Neural cell (in vitro differentiated cells): ENCODE data around the gene PLA2G4C. TPM values are rescaled to one million over a fixed set of nuclear protein-coding genes. Genes with fewer than 3 reads are reported as not detected.

Source experiments
- H2AFZ ChIP-seq: fragments of 200-600, 300-800 bp; sonication (generic), shearing (Covaris generic); 2 replicates; pipeline ENCODE4 v1.6.0; 2014; ENCODE audit warnings: low read depth, mild to moderate bottlenecking, antibody characterized with exemption, low read length, moderate library complexity
- H3F3A ChIP-seq: fragments of 200-600 bp; shearing (Covaris generic); 2 replicates; pipeline ENCODE4 v1.6.1; 2016; ENCODE audit warnings: mild to moderate bottlenecking, moderate library complexity, mixed read lengths, antibody characterized with exemption, low read length; ENCODE audit not compliant: insufficient read depth, poor library complexity, severe bottlenecking
- H3K27ac ChIP-seq: fragments of 200-600, 300-800 bp; sonication (generic), shearing (Covaris generic); 2 replicates; pipeline ENCODE4 v1.5.1; 2014; ENCODE audit warnings: mild to moderate bottlenecking, low read length, moderate library complexity
- H3K27me3 ChIP-seq: fragments of 300-800, 200-600 bp; sonication (generic), shearing (Covaris generic); 2 replicates; pipeline ENCODE4 v1.6.0; 2014; ENCODE audit warnings: mild to moderate bottlenecking, low read depth, low read length, moderate library complexity; ENCODE audit not compliant: insufficient read depth
- H3K36me3 ChIP-seq: fragments of 300-800, 200-600 bp; sonication (generic), shearing (Covaris generic); 2 replicates; pipeline ENCODE4 v1.5.1; 2014; ENCODE audit warnings: mild to moderate bottlenecking, antibody characterized with exemption, low read length, moderate library complexity; ENCODE audit not compliant: insufficient read depth
- H3K4me2 ChIP-seq: fragments of 300-800, 200-600 bp; sonication (generic), shearing (Covaris generic); 2 replicates; pipeline ENCODE4 v1.6.0; 2014; ENCODE audit warnings: mild to moderate bottlenecking, low read length
- H3K4me3 ChIP-seq: fragments of 300-800, 200-600 bp; sonication (generic), shearing (Covaris generic); 2 replicates; pipeline ENCODE4 v1.5.1; 2014; ENCODE audit warnings: mild to moderate bottlenecking, low read length, moderate library complexity
- H3K79me2 ChIP-seq: fragments of 200-600 bp; shearing (Covaris generic); replicated peaks from 2 replicates; pipeline ENCODE4 v1.6.0; 2014; ENCODE audit warnings: mild to moderate bottlenecking, low read length, moderate library complexity; ENCODE audit not compliant: insufficient read depth
- H3K9ac ChIP-seq: fragments of 300-800, 200-600 bp; sonication (generic), shearing (Covaris generic); 2 replicates; pipeline ENCODE4 v1.6.1; 2016; ENCODE audit warnings: mild to moderate bottlenecking, low read length, mixed read lengths
- H3K9me2 ChIP-seq: fragments of 200-600 bp; shearing (Covaris generic); 2 replicates; pipeline ENCODE4 v1.6.1; 2016; ENCODE audit warnings: mild to moderate bottlenecking, low read length, mixed read lengths; ENCODE audit not compliant: insufficient read depth
- H3K9me3 ChIP-seq: fragments of 200-600, 300-800 bp; sonication (generic), shearing (Covaris generic); 2 replicates; pipeline ENCODE4 v1.6.1; 2016; ENCODE audit warnings: mild to moderate bottlenecking, mixed run types, low read length, moderate library complexity, mixed read lengths
- H4K20me1 ChIP-seq: fragments of 200-600 bp; shearing (Covaris generic); 2 replicates; pipeline ENCODE4 v1.6.1; 2016; ENCODE audit warnings: mild to moderate bottlenecking, mixed run types; ENCODE audit not compliant: insufficient read depth
- EP300 ChIP-seq: fragments of 450-650 bp; conservative IDR thresholded peaks from 2 replicates; pipeline ENCODE4 v1.6.1; 2014; ENCODE audit warnings: antibody characterized with exemption, mild to moderate bottlenecking, moderate library complexity; ENCODE audit not compliant: poor library complexity, severe bottlenecking
- EZH2 ChIP-seq: fragments of 200-600, 300-800 bp; shearing (Covaris generic), sonication (generic); IDR thresholded peaks from 2 replicates; pipeline ENCODE4 v1.6.1; 2014; ENCODE audit warnings: antibody characterized with exemption, low read length, borderline replicate concordance, mild to moderate bottlenecking; ENCODE audit not compliant: insufficient read depth, poor library complexity, severe bottlenecking
- MXI1 ChIP-seq: fragments of 450-650 bp; conservative IDR thresholded peaks from 2 replicates; pipeline ENCODE4 v1.6.1; 2014; ENCODE audit warnings: antibody characterized with exemption, mild to moderate bottlenecking; ENCODE audit not compliant: poor library complexity, severe bottlenecking
- POLR2AphosphoS5 ChIP-seq: IDR thresholded peaks from 2 replicates; pipeline ENCODE4 v1.6.1; 2012
- RAD21 ChIP-seq: fragments of 450-650 bp; conservative IDR thresholded peaks from 2 replicates; pipeline ENCODE4 v1.6.1; 2014; ENCODE audit warnings: antibody characterized with exemption, mild to moderate bottlenecking, moderate library complexity
- SMC3 ChIP-seq: fragments of 450-650 bp; conservative IDR thresholded peaks from 2 replicates; pipeline ENCODE4 v1.6.1; 2014; ENCODE audit warnings: antibody characterized with exemption, mild to moderate bottlenecking, moderate library complexity; ENCODE audit not compliant: poor library complexity
- TAF1 ChIP-seq: IDR thresholded peaks from 2 replicates; pipeline ENCODE4 v1.6.1; 2012; ENCODE audit warnings: low read depth
- polyA plus RNA-seq: library from polyadenylated mRNA; depleted of rRNA; stranded (reverse); fragments of >200 nt; gene quantifications from 2 replicates; pipeline ENCODE4 v1.2.3, GENCODE V29; 2014
- TF ChIP-seq, protein P1 (sequence below): IDR thresholded peaks from 2 replicates; pipeline ENCODE4 v1.6.1; 2012; ENCODE audit warnings: borderline replicate concordance
- TF ChIP-seq, protein P2 (sequence below): fragments of 450-650 bp; IDR thresholded peaks from 2 replicates; pipeline ENCODE4 v1.5.1; 2014; ENCODE audit warnings: antibody characterized with exemption, mild to moderate bottlenecking, moderate library complexity; ENCODE audit not compliant: poor library complexity, severe bottlenecking

PLA2G4C gene
- polyA plus RNA-seq, 1 donor from 2014 or later = 8.6 TPM

DNA sequence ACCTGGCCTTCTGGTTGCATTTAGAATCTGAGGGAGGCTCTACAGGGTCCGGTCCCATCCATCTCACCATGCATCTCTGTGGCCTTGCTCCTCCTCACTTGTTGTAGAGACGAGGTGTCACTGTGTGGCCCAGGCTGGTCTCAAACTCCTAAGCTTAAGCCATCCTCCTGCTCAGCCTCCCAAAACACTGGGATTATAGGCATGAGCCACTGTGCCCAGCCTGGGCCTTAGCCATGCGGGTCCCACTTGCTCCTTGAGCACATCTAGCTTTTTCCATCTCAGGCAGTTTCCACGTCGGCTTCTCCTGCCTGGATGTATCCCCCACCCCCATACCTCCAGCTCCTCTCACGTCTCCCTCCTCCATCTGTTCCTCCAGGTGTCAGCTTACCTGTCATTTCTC is 106.4 kb downstream of the PLA2G4C start:
- Histone ChIP-seq H4K20me1 (no peaks in the 10 kb centered on the region), H3K79me2 (no peaks in the 10 kb centered on the region), H3K4me3 (no peak overlapping the region), H3K27ac (no peak overlapping the region), H3K9me3 (no peaks in the 10 kb centered on the region), H3F3A (no peaks in the 10 kb centered on the region), H3K9ac (no peak overlapping the region), H3K27me3 (no peaks in the 10 kb centered on the region), H3K9me2 (no peaks in the 10 kb centered on the region), H3K4me2 (no peak overlapping the region), H3K36me3 (no peaks in the 10 kb centered on the region), H2AFZ (no peak overlapping the region)
- TF ChIP-seq POLR2AphosphoS5 (no peak), EP300 (no peak), TAF1 (no peak), RAD21 (no peak), MXI1 (no peak), EZH2 (no peak), SMC3 (no peak)
- TF ChIP-seq, protein P1, sequence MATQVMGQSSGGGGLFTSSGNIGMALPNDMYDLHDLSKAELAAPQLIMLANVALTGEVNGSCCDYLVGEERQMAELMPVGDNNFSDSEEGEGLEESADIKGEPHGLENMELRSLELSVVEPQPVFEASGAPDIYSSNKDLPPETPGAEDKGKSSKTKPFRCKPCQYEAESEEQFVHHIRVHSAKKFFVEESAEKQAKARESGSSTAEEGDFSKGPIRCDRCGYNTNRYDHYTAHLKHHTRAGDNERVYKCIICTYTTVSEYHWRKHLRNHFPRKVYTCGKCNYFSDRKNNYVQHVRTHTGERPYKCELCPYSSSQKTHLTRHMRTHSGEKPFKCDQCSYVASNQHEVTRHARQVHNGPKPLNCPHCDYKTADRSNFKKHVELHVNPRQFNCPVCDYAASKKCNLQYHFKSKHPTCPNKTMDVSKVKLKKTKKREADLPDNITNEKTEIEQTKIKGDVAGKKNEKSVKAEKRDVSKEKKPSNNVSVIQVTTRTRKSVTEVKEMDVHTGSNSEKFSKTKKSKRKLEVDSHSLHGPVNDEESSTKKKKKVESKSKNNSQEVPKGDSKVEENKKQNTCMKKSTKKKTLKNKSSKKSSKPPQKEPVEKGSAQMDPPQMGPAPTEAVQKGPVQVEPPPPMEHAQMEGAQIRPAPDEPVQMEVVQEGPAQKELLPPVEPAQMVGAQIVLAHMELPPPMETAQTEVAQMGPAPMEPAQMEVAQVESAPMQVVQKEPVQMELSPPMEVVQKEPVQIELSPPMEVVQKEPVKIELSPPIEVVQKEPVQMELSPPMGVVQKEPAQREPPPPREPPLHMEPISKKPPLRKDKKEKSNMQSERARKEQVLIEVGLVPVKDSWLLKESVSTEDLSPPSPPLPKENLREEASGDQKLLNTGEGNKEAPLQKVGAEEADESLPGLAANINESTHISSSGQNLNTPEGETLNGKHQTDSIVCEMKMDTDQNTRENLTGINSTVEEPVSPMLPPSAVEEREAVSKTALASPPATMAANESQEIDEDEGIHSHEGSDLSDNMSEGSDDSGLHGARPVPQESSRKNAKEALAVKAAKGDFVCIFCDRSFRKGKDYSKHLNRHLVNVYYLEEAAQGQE = no peak
- TF ChIP-seq, protein P2, sequence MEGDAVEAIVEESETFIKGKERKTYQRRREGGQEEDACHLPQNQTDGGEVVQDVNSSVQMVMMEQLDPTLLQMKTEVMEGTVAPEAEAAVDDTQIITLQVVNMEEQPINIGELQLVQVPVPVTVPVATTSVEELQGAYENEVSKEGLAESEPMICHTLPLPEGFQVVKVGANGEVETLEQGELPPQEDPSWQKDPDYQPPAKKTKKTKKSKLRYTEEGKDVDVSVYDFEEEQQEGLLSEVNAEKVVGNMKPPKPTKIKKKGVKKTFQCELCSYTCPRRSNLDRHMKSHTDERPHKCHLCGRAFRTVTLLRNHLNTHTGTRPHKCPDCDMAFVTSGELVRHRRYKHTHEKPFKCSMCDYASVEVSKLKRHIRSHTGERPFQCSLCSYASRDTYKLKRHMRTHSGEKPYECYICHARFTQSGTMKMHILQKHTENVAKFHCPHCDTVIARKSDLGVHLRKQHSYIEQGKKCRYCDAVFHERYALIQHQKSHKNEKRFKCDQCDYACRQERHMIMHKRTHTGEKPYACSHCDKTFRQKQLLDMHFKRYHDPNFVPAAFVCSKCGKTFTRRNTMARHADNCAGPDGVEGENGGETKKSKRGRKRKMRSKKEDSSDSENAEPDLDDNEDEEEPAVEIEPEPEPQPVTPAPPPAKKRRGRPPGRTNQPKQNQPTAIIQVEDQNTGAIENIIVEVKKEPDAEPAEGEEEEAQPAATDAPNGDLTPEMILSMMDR = no peak

DNA sequence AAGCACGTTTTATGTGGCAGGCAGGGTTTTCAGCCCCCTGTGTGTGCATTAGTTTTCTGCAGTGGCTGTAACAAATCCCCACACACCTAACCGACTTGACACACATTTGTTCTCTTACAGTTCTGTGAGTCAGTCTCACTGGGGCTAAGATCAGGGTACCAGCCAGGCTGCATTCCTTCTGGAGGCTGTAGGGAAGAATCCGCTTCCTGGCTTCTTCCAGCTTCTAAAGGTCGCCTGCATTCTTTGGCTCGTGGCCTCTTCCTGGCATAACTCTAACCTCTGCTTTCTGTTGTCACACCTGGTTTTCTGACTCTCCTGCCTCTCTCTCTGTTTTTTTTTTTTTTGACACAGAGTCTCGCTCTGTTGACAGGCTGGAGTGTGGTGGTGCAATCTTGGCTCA is 109.8 kb downstream of the PLA2G4C start:
- Histone ChIP-seq H3K9ac (no peak overlapping the region), H3K27me3 (no peaks in the 10 kb centered on the region), H3K79me2 (no peaks in the 10 kb centered on the region), H3K9me2 (no peaks in the 10 kb centered on the region), H4K20me1 (no peaks in the 10 kb centered on the region), H3K4me2 (no peak overlapping the region), H3K9me3 (no peaks in the 10 kb centered on the region), H3K36me3 (no peaks in the 10 kb centered on the region), H3F3A (no peaks in the 10 kb centered on the region), H3K4me3 (no peak overlapping the region), H2AFZ (no peak overlapping the region), H3K27ac (no peak overlapping the region)
- TF ChIP-seq MXI1 = no peak
- TF ChIP-seq, protein P2 = no peak
- no peak for TF ChIP-seq TAF1
- no peak for TF ChIP-seq SMC3
- no peak for TF ChIP-seq EZH2
- no peak for TF ChIP-seq EP300
- TF ChIP-seq RAD21 = no peak
- TF ChIP-seq, protein P1 = no peak
- no peak for TF ChIP-seq POLR2AphosphoS5
